ENCODE measurements around the gene DOCK9.

DOCK9 gene, protein sequence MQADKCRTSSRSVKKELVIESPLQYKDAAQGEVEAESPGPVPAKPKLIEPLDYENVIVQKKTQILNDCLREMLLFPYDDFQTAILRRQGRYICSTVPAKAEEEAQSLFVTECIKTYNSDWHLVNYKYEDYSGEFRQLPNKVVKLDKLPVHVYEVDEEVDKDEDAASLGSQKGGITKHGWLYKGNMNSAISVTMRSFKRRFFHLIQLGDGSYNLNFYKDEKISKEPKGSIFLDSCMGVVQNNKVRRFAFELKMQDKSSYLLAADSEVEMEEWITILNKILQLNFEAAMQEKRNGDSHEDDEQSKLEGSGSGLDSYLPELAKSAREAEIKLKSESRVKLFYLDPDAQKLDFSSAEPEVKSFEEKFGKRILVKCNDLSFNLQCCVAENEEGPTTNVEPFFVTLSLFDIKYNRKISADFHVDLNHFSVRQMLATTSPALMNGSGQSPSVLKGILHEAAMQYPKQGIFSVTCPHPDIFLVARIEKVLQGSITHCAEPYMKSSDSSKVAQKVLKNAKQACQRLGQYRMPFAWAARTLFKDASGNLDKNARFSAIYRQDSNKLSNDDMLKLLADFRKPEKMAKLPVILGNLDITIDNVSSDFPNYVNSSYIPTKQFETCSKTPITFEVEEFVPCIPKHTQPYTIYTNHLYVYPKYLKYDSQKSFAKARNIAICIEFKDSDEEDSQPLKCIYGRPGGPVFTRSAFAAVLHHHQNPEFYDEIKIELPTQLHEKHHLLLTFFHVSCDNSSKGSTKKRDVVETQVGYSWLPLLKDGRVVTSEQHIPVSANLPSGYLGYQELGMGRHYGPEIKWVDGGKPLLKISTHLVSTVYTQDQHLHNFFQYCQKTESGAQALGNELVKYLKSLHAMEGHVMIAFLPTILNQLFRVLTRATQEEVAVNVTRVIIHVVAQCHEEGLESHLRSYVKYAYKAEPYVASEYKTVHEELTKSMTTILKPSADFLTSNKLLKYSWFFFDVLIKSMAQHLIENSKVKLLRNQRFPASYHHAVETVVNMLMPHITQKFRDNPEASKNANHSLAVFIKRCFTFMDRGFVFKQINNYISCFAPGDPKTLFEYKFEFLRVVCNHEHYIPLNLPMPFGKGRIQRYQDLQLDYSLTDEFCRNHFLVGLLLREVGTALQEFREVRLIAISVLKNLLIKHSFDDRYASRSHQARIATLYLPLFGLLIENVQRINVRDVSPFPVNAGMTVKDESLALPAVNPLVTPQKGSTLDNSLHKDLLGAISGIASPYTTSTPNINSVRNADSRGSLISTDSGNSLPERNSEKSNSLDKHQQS (N-terminal part only)

DNA sequence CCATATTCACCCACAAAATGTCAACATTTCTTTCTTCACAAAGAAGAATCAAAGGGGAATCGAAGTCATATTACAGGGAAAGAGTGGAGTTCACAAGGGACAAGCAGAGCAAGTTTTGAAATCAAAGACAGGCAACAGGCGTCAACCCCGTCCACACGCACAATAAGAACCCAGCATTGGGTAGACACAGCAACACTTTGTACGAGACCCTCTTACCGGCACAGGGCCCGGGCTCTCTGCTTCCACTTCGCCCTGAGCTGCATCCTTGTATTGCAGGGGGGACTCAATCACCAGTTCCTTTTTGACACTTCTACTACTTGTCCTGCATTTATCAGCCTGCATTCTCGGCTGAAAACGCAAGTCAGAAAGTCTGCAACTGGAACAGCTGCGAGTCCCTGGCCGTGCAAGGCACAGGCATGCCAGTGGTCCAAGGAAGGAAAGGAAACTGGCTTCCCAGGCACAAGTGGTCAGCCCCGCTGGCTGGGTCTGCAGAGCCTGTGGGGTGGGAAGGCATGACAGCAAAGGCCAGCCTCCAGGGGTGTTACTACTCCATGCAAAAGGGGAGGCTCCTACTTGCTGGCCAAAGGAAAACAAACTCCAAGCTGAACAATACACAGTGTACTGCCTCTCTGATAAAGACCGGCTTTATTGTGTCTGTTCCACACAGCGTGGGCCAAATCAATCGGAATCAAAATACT, at the start of gene DOCK9:
DOCK9 (minus strand) TSS at position 497 of the 698 bp plus-strand sequence; CDS start at position 342, 155 bp downstream.
- DNase-seq (ENCODE audit: low read depth) = peak; percentile 81
- TF ChIP-seq, protein P1, sequence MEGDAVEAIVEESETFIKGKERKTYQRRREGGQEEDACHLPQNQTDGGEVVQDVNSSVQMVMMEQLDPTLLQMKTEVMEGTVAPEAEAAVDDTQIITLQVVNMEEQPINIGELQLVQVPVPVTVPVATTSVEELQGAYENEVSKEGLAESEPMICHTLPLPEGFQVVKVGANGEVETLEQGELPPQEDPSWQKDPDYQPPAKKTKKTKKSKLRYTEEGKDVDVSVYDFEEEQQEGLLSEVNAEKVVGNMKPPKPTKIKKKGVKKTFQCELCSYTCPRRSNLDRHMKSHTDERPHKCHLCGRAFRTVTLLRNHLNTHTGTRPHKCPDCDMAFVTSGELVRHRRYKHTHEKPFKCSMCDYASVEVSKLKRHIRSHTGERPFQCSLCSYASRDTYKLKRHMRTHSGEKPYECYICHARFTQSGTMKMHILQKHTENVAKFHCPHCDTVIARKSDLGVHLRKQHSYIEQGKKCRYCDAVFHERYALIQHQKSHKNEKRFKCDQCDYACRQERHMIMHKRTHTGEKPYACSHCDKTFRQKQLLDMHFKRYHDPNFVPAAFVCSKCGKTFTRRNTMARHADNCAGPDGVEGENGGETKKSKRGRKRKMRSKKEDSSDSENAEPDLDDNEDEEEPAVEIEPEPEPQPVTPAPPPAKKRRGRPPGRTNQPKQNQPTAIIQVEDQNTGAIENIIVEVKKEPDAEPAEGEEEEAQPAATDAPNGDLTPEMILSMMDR (conservative IDR thresholded peaks at IDR 0.05; ENCODE audit: low read depth, low read length) = no peak
- H3K4me3 ChIP-seq (ENCODE audit: low read depth, low read length) = peak within 1 kb of the TSS; percentile 55

DNA sequence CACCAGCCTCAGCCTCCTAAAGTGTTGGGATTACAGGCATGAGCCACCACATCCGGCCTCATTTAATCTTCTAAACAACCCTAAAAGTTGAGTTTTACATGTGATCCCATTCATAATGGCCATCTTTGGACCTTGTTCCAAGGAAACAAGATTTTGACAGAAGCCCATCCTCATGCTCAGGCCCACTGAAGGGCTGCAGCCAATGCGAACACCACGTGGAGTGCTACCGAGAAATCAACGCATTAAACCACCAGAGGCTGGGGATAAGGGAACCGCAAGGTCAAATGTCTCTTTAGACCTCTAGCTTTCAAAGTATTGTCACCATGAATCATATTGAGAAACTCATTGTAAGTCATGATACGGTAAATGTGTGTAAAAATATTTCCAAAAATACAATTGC, 49.4 kb upstream of the DOCK9 start:
- TF ChIP-seq, protein P1 (conservative IDR thresholded peaks at IDR 0.05; ENCODE audit: low read depth, low read length) = no peak
- no peak overlapping the region for H3K4me3 ChIP-seq (ENCODE audit: low read depth, low read length)
- no peak for DNase-seq (ENCODE audit: low read depth)

DNA sequence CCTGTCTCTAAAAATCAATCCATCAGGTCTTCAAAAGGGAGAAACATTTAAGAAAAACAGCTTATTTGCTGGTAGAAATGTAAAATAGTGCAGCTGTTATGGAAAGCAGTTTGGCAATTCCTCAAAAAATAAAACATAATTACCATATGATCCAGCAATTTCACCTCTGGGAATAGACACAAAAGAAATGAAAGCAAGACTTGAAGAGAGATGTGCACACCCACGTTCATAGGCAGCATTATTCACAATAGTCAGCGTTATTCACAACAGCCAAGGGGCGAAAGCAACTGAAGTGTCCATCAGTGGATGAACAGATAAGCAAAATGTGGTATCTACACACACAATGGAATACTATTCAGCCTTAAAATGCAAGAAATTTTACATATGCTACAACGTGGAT, 45.1 kb upstream of the DOCK9 start:
- DNase-seq (ENCODE audit: low read depth) = no peak
- TF ChIP-seq, protein P1 (conservative IDR thresholded peaks at IDR 0.05; ENCODE audit: low read depth, low read length) = no peak
- H3K4me3 ChIP-seq (ENCODE audit: low read depth, low read length) = no peak overlapping the region

DNA sequence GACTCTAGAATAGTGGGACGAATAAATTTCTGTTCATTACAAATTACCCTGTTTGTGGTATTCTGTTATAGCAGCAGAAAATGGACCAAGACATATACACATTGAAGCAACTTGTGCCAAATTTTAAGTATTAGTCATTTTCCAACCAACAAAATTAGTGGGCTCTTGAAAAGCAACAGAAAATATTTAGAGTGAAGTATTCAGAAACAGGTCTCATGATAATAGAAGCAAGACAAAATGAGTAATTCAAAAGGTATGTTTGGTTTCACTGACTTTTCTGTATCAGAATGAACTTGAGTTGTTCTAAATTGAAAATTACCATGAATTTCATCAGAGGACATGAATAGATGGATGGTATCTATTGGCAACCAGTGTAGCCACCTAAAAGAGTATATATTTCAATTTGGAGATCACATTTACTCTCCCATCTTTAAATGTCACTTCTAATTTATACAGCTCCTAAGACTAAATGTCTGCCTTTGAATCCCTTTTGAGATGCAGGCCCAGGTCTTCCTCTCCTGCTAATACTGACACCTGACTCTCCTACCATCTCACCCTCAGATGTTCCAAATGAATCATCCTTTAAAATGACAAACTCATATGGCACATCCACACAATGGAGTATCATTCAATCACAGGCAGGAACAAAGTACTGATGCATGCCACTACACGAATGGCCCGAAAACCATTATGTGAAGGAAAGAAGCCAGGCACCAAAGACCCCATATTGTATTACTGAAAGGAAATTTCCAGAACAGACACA, 40.7 kb upstream of the DOCK9 start:
- peak; percentile 86 for DNase-seq (ENCODE audit: low read depth)
- no peak overlapping the region for H3K4me3 ChIP-seq (ENCODE audit: low read depth, low read length)
- TF ChIP-seq, protein P1 (conservative IDR thresholded peaks at IDR 0.05; ENCODE audit: low read depth, low read length) = no peak

DNA sequence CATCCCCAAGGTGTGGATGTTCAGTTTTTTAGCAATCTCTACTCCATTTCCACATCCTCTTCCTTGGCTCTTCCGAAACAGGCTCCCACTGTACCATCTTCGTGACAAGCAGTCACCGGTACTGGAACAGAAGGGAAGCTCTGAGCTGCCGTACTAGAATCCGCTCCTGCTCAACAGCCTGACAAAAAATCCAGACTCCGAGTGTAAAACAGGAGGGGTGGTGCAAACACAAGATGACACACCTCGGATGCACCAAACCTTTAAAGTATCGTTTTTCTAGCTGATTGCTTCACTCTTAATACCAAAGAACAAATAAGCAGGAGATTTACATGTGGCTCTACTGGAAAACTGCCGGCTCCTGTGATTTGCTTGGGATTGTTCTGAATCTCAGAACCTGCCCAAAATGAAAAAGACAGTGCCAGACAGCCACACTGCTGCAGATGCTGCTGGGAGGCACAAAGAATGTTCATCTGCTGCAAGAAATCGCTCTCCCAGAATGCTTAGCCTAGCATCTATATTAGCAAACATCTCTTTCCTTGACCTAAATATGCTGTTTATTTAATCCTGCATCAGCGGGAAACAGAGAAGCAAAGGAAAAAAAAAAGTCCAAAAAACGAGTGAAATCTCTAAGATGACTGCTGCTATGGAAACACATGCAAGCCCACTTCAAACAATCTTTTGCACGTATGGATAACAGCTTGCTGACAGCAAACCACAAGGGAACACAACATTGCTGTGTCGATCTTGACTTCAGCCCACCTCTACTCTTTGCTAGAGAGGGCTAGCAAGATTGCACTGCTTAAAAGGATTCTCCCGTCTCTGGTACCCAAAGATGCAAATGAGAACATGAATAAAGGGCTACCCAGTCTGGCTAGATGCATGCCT, 38.0 kb upstream of the DOCK9 start:
- TF ChIP-seq, protein P1 (conservative IDR thresholded peaks at IDR 0.05; ENCODE audit: low read depth, low read length) = no peak
- peak; percentile 16 for DNase-seq (ENCODE audit: low read depth)
- no peak overlapping the region for H3K4me3 ChIP-seq (ENCODE audit: low read depth, low read length)
